ENCODE measurements around the gene NCOA1. TPM values are rescaled to one million over a fixed set of nuclear protein-coding genes. Genes with fewer than 3 reads are reported as not detected.

Gene NCOA1
- total and polyA plus RNA-seq, 10 of the 15 experiments (the other 5 are each of a cell fraction or from before 2014, with no cell fraction given) = 1.8 to 35.6 (median 6.1) TPM

- H3K27me3 ChIP-seq (replicated peaks in 1 of 2; ENCODE audit: control insufficient read depth in 2 of 2, insufficient read depth in 2 of 2, low read length in 1 of 2) = no peaks in the 10 kb centered on the region
- CTCF ChIA-PET = interaction anchor here (0.6 kb wide), 1 partner anchor 411 kb away, joined by 3 read pairs; no protein-coding TSS in a partner anchor
- no peaks in the 10 kb centered on the region; a peak in 2 of 4 replicates for H3K36me3 ChIP-seq (ENCODE audit: control insufficient read depth in 2 of 2, insufficient read depth in 2 of 2, low read length in 1 of 2)
- TF ChIP-seq NR2F1 (conservative IDR thresholded peaks at IDR 0.05) (no peak), WRNIP1 (IDR thresholded peaks at IDR 0.05; ENCODE audit: borderline replicate concordance, low read depth, low read length) (no peak), SIX5 (IDR thresholded peaks at IDR 0.05; ENCODE audit: low read depth, low read length, severe bottlenecking) (no peak), KLF5 (IDR thresholded peaks at IDR 0.05; ENCODE audit: partially characterized antibody) (no peak), ATF2 (IDR thresholded peaks at IDR 0.05; ENCODE audit: low read length) (no peak), CEBPB (IDR thresholded peaks at IDR 0.05; ENCODE audit: borderline replicate concordance in 1 of 2, low read depth in 2 of 2, low read length in 2 of 2) (no peak)
- H4K20me1 ChIP-seq (ENCODE audit: control insufficient read depth, insufficient read depth) = no peaks in the 10 kb centered on the region
- no peak overlapping the region for H3K9ac ChIP-seq (ENCODE audit: control insufficient read depth, insufficient read depth, low read length)
- in situ Hi-C loops (cut with MboI) = no loop called here
- FAIRE-seq (no peak), ATAC-seq (no peak), DNase-seq (ENCODE audit: low read depth, low spot score) (no peak)
- H2AFZ ChIP-seq (ENCODE audit: control insufficient read depth, low read depth, low read length) = no peak overlapping the region
- peaks cover 15% of the 10 kb centered on the region for H3K4me1 ChIP-seq (ENCODE audit: control insufficient read depth, insufficient read depth, low read length)
- no TSS peak for BruUV-seq (replicated peaks)
- H3K4me2 ChIP-seq (ENCODE audit: control insufficient read depth, insufficient read depth) = no peak overlapping the region
- POLR2A ChIA-PET = no interaction called here
- H3K27ac ChIP-seq (ENCODE audit: control insufficient read depth, insufficient read depth) = no peak overlapping the region
- intact Hi-C loops (cut with micrococcal nuclease; ENCODE audit: unreplicated experiment) = no loop called here
- H3K9me3 ChIP-seq (replicated peaks; ENCODE audit: control insufficient read depth, insufficient read depth, low read length) = no peaks in the 10 kb centered on the region; the same call in 2 of the 3 replicates
- WGBS (ENCODE audit: insufficient coverage, insufficient replicate concordance, low lambda C conversion rate, missing lambda C conversion rate) = 100% methylated on average over 2 of the region's 2 CpGs
- H3K79me2 ChIP-seq (ENCODE audit: control insufficient read depth, insufficient read depth, low read length) = no peaks in the 10 kb centered on the region; the same call in none of the 2 replicates
- RAD21 ChIA-PET (ENCODE audit: unreplicated experiment) = no interaction called here
- no peak overlapping the region for H3K4me3 ChIP-seq
- SMC1A ChIA-PET (ENCODE audit: uncharacterized antibody, unreplicated experiment) = no interaction called here
These were observed 126.4 kb downstream of the NCOA1 start for GRCh38 chr2:24617424-24617823.

- DNase-seq (ENCODE audit: low read depth, low spot score) = no peak
- no peaks in the 10 kb centered on the region; the same call in 2 of the 3 replicates for H3K9me3 ChIP-seq (replicated peaks; ENCODE audit: control insufficient read depth, insufficient read depth, low read length)
- no peak for ATAC-seq
- no peak overlapping the region for H3K27ac ChIP-seq (ENCODE audit: control insufficient read depth, insufficient read depth)
- ChIA-PET POLR2A (no interaction called here), CTCF (interaction anchor here (0.6 kb wide), 1 partner anchor 411 kb away, joined by 3 read pairs; no protein-coding TSS in a partner anchor), SMC1A (ENCODE audit: uncharacterized antibody, unreplicated experiment) (no interaction called here), RAD21 (ENCODE audit: unreplicated experiment) (no interaction called here)
- no peaks in the 10 kb centered on the region for H4K20me1 ChIP-seq (ENCODE audit: control insufficient read depth, insufficient read depth)
- no peak overlapping the region for H3K4me3 ChIP-seq
- no peaks in the 10 kb centered on the region; the same call in 1 of the 2 replicates for H3K79me2 ChIP-seq (ENCODE audit: control insufficient read depth, insufficient read depth, low read length)
- H3K36me3 ChIP-seq (ENCODE audit: control insufficient read depth in 2 of 2, insufficient read depth in 2 of 2, low read length in 1 of 2) = no peaks in the 10 kb centered on the region; a peak in 2 of 4 replicates
- H3K9ac ChIP-seq (ENCODE audit: control insufficient read depth, insufficient read depth, low read length) = no peak overlapping the region
- WGBS (ENCODE audit: insufficient coverage, insufficient replicate concordance, low lambda C conversion rate, missing lambda C conversion rate) = 100% methylated on average over 1 of the region's 1 CpG
- no TSS peak for BruUV-seq (replicated peaks)
- H3K27me3 ChIP-seq (replicated peaks in 1 of 2; ENCODE audit: control insufficient read depth in 2 of 2, insufficient read depth in 2 of 2, low read length in 1 of 2) = no peaks in the 10 kb centered on the region
- FAIRE-seq = no peak
- in situ Hi-C loops (cut with MboI) (no loop called here), intact Hi-C loops (cut with micrococcal nuclease; ENCODE audit: unreplicated experiment) (no loop called here)
- H3K4me1 ChIP-seq (ENCODE audit: control insufficient read depth, insufficient read depth, low read length) = peaks cover 12% of the 10 kb centered on the region
- H2AFZ ChIP-seq (ENCODE audit: control insufficient read depth, low read depth, low read length) = no peak overlapping the region
- TF ChIP-seq ZSCAN29 (IDR thresholded peaks at IDR 0.05) (no peak), ZNF274 (IDR thresholded peaks at IDR 0.05; ENCODE audit: insufficient read depth, insufficient read length) (no peak), SUZ12 (IDR thresholded peaks at IDR 0.05; ENCODE audit: unreplicated experiment) (no peak), ZBTB40 (IDR thresholded peaks at IDR 0.05; ENCODE audit: borderline replicate concordance) (no peak), TCF7 (IDR thresholded peaks at IDR 0.05; ENCODE audit: borderline replicate concordance) (no peak), CHD4 (IDR thresholded peaks at IDR 0.05) (no peak)
- H3K4me2 ChIP-seq (ENCODE audit: control insufficient read depth, insufficient read depth) = no peak overlapping the region
These were observed 127.1 kb downstream of the NCOA1 start for GRCh38 chr2:24618144-24618543.

Data from GM12878 (cell line).